ENCODE results near the gene WSCD2. TPM values are rescaled to one million over a fixed set of nuclear protein-coding genes. Genes with fewer than 3 reads are reported as not detected.

Gene WSCD2
- total RNA-seq, 1 donor from 2014 or later, result 0.04 TPM

DNA sequence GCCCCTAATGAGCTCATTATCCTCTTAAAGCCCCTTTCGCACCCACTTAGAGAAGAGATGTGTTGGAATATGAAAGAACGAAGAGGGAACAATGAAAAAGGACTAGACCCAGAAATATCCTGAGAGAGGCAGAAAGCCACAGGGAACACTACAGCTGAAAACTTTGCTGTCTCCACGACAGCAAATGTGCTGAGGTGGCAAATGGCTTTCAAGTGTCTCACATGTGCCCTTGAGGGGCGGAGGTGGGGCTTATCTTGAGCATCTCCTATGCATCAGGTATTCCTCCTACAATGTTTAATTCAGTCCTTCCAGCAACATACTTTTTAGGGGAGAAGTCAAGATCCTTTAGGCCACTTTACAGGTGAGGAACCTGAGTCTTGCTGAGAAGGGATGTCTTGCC, 62.9 kb downstream of the WSCD2 start:
- Histone ChIP-seq H3K4me3 (ENCODE audit: low read depth, low read length) (no peak overlapping the region), H3K36me3 (ENCODE audit: control insufficient read depth, insufficient read depth, low read length) (no peaks in the 10 kb centered on the region), H3K27me3 (ENCODE audit: control insufficient read depth, insufficient read depth, low read length) (no peaks in the 10 kb centered on the region)
- no peak for DNase-seq (ENCODE audit: low read depth)
- TF ChIP-seq, protein P1, sequence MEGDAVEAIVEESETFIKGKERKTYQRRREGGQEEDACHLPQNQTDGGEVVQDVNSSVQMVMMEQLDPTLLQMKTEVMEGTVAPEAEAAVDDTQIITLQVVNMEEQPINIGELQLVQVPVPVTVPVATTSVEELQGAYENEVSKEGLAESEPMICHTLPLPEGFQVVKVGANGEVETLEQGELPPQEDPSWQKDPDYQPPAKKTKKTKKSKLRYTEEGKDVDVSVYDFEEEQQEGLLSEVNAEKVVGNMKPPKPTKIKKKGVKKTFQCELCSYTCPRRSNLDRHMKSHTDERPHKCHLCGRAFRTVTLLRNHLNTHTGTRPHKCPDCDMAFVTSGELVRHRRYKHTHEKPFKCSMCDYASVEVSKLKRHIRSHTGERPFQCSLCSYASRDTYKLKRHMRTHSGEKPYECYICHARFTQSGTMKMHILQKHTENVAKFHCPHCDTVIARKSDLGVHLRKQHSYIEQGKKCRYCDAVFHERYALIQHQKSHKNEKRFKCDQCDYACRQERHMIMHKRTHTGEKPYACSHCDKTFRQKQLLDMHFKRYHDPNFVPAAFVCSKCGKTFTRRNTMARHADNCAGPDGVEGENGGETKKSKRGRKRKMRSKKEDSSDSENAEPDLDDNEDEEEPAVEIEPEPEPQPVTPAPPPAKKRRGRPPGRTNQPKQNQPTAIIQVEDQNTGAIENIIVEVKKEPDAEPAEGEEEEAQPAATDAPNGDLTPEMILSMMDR (IDR thresholded peaks at IDR 0.05; ENCODE audit: insufficient read depth, low read length, poor library complexity, severe bottlenecking), result no peak

DNA sequence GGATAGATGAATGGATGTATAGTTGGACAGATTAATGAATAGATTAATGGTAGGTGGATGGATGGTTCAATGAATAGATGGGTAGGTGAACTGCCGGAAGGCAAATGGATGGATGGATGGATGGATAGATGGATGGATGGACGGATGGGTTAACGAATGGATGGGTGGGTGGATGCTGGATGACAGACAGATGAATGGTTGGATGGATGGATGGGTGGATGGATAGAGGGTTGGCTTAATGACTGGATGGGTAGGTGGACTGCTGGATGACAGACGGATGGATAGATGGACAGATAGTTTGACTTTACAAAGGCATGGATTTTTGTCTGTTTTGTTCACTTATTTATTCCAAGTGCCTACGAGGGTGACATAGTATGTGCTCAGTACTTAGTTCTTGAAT, 64.4 kb downstream of the WSCD2 start:
- TF ChIP-seq, protein P1 (IDR thresholded peaks at IDR 0.05; ENCODE audit: insufficient read depth, low read length, poor library complexity, severe bottlenecking), result no peak
- Histone ChIP-seq H3K27me3 (ENCODE audit: control insufficient read depth, insufficient read depth, low read length) (no peaks in the 10 kb centered on the region), H3K4me3 (ENCODE audit: low read depth, low read length) (no peak overlapping the region), H3K36me3 (ENCODE audit: control insufficient read depth, insufficient read depth, low read length) (no peaks in the 10 kb centered on the region)
- DNase-seq (ENCODE audit: low read depth), result no peak

DNA sequence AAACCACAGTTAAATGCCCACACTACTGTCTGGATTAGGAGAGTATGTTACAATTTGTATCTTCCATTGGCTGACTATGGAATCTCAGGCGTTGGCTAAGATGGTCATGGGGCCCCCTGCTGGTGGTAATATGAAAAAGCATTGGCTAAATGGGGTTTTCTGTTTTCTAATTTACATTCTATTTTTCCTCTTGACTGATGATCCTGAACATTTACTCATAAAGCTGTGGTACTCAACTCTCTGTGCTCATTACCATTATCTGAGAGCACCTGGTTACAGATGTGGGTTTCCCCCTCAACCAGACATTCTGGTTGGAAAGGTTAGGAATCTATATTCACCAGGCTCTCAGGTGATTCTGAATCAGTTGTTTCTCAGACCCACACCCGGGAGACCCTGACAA, 64.8 kb downstream of the WSCD2 start:
- TF ChIP-seq, protein P1 (IDR thresholded peaks at IDR 0.05; ENCODE audit: insufficient read depth, low read length, poor library complexity, severe bottlenecking), result peak; percentile 56
- H3K27me3 ChIP-seq (ENCODE audit: control insufficient read depth, insufficient read depth, low read length), result no peaks in the 10 kb centered on the region
- no peak for DNase-seq (ENCODE audit: low read depth)
- H3K4me3 ChIP-seq (ENCODE audit: low read depth, low read length), result no peak overlapping the region
- no peaks in the 10 kb centered on the region for H3K36me3 ChIP-seq (ENCODE audit: control insufficient read depth, insufficient read depth, low read length)

DNA sequence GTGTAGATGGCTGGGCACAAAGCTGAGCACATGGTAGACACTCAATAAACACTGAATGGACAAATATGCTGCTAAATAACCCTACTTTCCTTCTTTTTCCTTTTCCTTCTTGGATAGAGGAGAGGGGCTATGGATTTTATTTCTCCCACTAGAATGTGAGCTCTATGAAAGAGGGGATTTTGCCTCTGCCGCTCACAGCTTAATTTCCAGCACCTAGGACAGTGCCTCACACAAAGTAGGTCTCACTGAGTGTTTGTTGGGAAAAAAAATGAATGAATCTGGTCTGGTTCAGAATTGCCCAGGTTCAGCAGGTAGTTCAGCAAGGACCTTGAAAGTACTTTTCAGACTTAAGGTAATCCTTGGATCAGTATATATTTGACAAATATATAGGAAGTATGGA, 65.5 kb downstream of the WSCD2 start:
- TF ChIP-seq, protein P1 (IDR thresholded peaks at IDR 0.05; ENCODE audit: insufficient read depth, low read length, poor library complexity, severe bottlenecking), result no peak
- no peak for DNase-seq (ENCODE audit: low read depth)
- Histone ChIP-seq H3K36me3 (ENCODE audit: control insufficient read depth, insufficient read depth, low read length) (no peaks in the 10 kb centered on the region), H3K4me3 (ENCODE audit: low read depth, low read length) (no peak overlapping the region), H3K27me3 (ENCODE audit: control insufficient read depth, insufficient read depth, low read length) (no peaks in the 10 kb centered on the region)

DNA sequence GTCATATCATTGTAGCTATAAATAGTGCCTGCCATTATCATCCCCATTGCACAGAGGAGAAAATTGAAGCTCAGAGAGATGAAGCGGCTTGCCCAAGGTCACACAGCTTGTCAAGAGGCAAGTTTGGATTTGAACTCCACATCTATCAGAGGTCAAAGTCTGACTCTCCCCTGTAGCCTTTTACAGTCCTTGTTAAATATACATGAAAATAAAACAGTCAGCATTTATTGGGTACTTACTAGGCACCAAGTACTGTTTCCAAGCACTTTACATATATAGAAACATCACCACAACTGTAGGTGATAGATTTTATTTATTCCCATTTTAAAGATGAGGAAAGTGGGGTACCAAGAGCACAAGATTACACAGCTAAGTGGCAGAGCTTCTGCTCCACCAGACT, 67.2 kb downstream of the WSCD2 start:
- no peaks in the 10 kb centered on the region for H3K27me3 ChIP-seq (ENCODE audit: control insufficient read depth, insufficient read depth, low read length)
- H3K36me3 ChIP-seq (ENCODE audit: control insufficient read depth, insufficient read depth, low read length), result no peaks in the 10 kb centered on the region
- TF ChIP-seq, protein P1 (IDR thresholded peaks at IDR 0.05; ENCODE audit: insufficient read depth, low read length, poor library complexity, severe bottlenecking), result no peak
- no peak overlapping the region for H3K4me3 ChIP-seq (ENCODE audit: low read depth, low read length)
- DNase-seq (ENCODE audit: low read depth), result no peak

DNA sequence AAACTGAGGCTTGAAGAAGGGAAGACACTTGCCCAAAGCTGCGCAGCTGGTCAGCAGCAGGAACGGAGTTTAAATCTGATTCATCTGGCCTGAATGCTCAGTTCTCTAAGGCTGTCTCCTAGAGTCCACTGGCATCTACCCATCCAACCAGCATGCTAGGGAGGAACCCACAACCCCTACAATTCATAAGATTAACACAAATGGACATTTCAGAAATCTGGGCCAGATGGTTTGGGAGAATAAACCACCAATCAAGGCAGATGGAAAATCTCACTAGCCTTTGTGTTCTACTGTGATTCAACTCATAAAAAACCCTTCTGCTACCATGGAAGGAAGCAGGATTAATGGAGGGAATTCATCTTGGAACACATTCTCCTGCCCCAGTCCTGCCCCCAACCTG, 67.8 kb downstream of the WSCD2 start:
- TF ChIP-seq, protein P1 (IDR thresholded peaks at IDR 0.05; ENCODE audit: insufficient read depth, low read length, poor library complexity, severe bottlenecking), result no peak
- Histone ChIP-seq H3K27me3 (ENCODE audit: control insufficient read depth, insufficient read depth, low read length) (no peaks in the 10 kb centered on the region), H3K4me3 (ENCODE audit: low read depth, low read length) (no peak overlapping the region), H3K36me3 (ENCODE audit: control insufficient read depth, insufficient read depth, low read length) (no peaks in the 10 kb centered on the region)
- DNase-seq (ENCODE audit: low read depth), result no peak
